ACHN (cell line): ENCODE measurements around the gene ZNF366.

ENCODE experiments used
- DNase-seq: peaks from one replicate; pipeline ENCODE4 v3.0.0-alpha.2; 2015
- in situ Hi-C: cut with HindIII; loops from 2 replicates; pipeline ENCODE4 v1.10.0; 2017; ENCODE audit warnings: low sequenced_read_pairs, low pct_ligation_motif_present, low pct_unique_long_range_greater_than_20kb

ZNF366 gene

GRCh38 chr5:72455476-72455875 is 51.7 kb downstream of the ZNF366 start:
- DNase-seq = no peak
- in situ Hi-C loops = no loop called here

GRCh38 chr5:72454996-72455395 is 52.2 kb downstream of the ZNF366 start:
- DNase-seq = no peak
- in situ Hi-C loops = no loop called here

DNA sequence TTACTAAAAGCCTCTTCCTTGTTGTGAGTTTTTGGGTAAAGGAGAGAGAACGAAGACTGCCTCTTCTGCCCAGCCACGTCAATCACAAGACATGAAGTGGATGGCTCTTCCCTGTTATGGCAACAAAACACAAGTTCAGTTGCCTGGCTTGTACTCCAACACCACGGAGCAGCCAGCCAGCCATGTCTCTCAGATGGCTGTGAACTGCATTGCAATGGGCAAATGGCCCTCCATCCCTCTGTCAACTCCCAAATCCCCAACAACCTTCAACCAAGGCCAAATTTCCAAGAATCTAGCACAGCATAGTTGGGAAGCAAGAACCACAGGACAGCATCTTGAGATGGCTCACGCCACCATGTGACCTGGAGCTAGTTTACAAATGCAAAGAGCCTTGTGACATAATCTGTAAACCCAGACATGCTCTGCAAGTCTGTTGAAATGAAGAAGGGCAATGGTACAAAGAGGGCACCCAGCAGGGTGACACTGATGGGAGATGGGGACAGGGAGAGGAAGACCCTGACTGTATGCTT is 53.9 kb downstream of the ZNF366 start:
- in situ Hi-C loops = no loop called here

DNA sequence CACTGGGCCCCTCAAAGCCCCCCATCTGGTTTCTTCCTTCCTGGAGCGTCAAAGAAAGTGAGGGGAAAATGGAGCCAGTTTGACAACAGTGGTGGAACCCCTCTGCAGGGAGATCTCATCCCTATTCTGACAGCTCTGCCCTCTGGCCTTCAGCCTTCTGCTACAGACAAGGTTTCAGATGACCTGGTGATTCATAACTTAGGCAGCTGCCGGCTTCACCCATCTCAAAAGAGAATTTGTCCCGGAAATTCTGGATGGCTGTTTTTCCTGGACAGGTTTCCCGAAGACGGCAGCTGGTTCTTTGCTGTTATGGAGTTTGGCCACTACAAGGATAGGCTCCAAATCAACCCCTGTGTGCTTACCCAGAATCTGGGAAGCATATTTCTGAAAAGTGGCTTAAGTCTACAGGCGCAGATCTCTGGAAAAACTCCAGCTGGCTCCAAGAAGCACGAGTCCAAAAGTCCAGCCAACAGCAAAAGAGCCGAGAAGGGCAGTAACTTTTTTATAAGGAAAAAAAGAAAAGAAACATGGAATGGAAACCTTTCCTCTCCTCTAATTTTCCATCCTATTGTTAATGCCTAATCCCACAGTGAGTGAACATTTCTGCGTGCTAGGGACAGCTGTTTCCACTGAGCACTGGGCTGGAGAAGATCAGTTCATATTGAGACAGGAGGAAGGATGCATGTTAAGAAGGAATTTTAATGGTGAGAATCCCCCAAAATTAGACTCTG is 54.5 kb downstream of the ZNF366 start:
- peak; percentile 37 for DNase-seq
- in situ Hi-C loops = no loop called here

More for the DNA sequence above, 53.9 kb downstream of the ZNF366 start:
- DNase-seq = no peak

GRCh38 chr5:72451741-72452505 is 55.3 kb downstream of the ZNF366 start:
- no peak for DNase-seq
- in situ Hi-C loops = no loop called here

GRCh38 chr5:72448368-72448767 is 58.8 kb downstream of the ZNF366 start:
- DNase-seq = no peak
- in situ Hi-C loops = no loop called here

DNA sequence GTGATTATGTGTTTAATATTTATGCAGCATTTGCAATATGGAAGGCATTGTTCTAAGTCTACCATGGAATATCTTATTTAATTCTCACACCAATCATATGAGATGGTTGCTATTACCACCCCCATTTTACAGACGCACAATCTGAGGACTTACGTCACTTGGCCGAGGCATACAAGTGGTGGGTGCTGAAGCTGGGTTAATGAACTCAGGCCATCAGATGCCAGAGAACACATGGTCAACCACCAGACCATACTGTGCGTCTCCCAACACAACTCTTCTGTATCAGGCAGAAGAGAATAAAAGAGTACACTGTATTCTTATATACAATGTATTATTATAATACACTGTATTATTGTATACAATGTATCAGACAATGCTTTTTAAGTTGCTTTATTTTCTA is 59.5 kb downstream of the ZNF366 start:
- in situ Hi-C loops = no loop called here
- no peak for DNase-seq

GRCh38 chr5:72445969-72446368 is 61.2 kb downstream of the ZNF366 start:
- no peak for DNase-seq
- in situ Hi-C loops = no loop called here

DNA sequence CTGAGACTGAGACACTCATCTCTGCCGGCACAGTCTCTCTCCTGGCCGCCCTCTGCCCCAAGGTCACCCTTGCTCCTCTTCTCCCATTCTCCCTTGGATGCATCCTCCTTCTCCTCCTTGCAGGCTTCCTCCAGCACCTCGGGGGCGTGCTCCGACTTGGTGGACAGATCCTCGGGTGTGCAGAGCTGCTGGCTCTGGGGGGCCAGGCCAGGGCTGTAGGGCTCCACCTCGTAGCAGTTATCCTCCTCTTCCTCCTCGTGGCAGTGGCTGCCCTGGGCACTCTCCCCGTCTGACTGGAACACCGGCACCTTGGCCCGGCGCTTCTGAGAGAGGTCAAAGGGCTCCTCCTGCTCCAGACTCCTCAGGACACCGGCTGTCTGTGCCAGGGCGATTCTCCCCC is 63.3 kb downstream of the ZNF366 start:
- in situ Hi-C loops = no loop called here
- DNase-seq = no peak

GRCh38 chr5:72441862-72442540 is 65.2 kb downstream of the ZNF366 start:
- DNase-seq = peak; percentile 54

DNA sequence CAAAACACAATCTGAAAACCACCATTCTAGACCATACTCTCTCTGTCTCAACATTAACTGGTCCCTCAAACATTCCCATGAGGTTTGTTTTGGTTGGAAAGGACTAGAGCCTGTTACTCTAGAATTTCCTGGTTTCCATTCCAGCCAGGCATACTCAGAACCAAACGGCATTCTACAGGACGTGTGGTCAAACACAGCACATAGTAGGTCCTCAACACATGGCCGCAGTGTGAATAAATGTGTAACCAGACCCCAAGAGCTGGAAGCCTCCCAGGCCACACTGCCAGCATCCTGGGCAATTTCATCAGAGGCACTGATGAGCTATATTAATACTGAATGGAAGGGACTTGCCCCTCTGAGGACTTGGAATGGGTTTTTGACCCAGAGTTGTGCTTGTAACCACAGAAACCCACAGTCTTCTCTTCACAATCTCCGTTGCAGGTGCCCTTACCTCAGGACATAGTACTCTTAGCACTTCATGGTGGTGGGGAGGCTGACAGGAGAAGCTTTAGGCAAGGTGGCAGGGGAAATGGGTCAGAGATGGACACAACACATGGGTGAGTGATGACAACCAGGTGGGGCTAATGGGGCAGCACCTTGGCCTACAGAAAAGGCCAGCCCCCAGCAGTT is 66.0 kb downstream of the ZNF366 start:
- DNase-seq = no peak
- in situ Hi-C loops = no loop called here

More at GRCh38 chr5:72441862-72442540, 65.2 kb downstream of the ZNF366 start:
- in situ Hi-C loops = no loop called here

DNA sequence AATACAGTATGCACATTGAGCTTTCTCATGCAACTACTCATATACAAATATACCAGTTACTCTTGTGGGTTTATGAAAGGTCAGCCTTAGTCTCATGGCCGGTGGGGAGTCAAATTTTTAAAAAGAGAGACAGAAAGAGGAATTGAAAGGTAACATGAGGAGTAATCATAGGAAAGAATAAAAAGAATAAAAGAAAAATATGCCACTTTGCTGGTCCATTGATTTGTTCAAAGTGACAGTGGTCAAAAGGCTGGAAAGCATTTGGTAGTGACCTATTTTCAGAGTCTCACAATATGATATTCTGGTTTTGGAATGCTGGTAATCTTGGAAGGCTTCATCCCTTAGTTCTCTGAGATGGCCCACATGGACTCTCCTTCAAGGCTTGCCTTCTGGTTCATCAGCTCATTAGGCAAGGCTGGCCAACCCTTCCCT is 67.0 kb downstream of the ZNF366 start:
- DNase-seq = no peak

DNA sequence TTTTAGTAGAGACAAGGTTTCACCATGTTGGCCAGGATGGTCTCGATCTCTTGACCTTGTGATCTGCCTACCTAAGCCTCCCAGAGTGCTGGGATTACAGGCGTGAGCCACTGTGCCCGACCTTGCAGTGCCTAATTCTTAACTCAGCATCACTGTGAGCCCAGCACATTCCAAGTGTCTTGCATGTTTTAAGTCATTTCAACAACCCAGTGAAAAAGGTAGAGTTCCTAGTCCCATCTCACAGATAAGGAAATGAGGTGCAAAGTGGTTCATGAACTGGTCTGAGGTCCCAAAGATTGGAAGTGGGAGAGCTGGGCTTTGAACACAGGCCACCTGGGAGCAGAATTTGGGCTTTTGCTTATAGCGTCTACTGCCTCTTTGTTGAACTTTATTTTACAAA is 68.0 kb downstream of the ZNF366 start:
- in situ Hi-C loops = no loop called here
- no peak for DNase-seq

More for the DNA sequence above, 67.0 kb downstream of the ZNF366 start:
- in situ Hi-C loops = no loop called here

GRCh38 chr5:72438141-72438540 is 69.1 kb downstream of the ZNF366 start:
- in situ Hi-C loops = no loop called here
- DNase-seq = no peak

DNA sequence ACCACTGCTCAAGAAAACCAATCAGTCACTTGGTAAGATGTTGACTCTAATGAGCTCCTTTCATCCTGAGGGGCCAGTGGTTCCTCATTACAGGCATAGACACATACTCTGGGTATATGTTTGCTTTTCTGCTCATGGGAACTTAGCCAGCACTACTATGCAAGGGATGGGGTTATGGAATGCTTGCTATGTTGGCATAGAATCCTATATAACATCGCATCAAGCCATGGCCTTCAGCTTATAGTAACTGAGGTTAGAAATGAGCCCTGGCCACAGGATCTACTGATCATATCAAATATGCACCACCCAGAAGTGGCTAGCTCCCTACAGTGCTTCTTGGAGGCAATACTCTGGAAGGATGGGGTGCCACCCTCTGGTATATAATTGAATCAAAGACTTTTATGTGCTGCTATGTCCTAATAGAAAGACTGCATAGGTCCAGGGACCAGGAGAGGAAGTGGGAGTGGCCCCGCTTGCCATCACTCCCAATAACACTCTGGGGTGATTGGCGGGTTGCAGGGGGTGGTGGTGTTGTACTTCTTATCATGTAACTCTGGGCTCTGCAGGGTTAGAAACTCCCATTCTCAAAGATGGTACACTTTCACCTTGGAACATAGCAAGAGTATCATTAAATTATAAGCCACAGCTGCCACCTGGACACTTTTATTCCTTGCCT is 70.3 kb downstream of the ZNF366 start:
- in situ Hi-C loops = no loop called here
- no peak for DNase-seq

GRCh38 chr5:72434781-72435437 is 72.3 kb downstream of the ZNF366 start:
- in situ Hi-C loops = no loop called here
- no peak for DNase-seq

DNA sequence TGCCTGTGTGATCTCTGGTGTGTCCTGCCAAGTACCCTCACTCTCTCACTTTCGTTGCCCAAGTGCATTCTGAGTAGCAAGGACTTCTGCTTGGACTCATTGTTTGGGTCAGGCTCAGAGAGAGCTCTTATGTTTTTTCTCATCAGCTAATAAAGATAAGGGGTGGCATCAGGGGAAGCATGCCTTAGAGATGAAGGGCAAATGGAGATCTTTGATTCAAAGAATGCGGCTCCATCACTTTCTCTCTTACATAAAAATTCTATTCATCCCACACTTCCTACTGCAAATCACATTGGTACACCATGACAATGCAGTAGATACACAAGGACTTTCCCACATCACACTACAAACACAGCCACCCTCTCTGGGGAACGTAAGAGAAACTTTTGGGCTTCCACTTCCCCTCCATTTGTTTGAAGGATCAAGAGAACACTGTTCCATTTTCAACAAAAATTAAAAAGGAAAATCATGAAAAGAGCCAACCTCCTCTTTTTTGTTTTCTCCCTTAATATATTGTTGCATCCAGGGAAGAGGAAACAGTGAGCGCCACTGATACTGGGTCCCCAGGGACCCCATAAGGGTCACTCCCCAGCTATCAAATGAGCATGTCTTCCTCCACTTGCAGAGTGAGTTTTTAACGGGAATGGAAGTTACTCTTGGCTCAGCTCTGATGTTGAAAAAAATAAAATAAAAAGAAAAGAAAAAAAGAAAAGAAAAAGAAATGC is 73.0 kb downstream of the ZNF366 start:
- no peak for DNase-seq
- in situ Hi-C loops = no loop called here
